GM21717 (cell line): Measurements from ENCODE around the gene AMN.
"Not testable (repeated sequence)": the region's sequence is repeated elsewhere in the genome, so short reads cannot be mapped to it uniquely, and the experiment has no call there.

Source experiments
- ATAC-seq: cut with Tn5 transposase; IDR thresholded peaks from one replicate; pipeline ENCODE4 v1.9.1; 2021; ENCODE audit warnings: mild to moderate bottlenecking, moderate library complexity; ENCODE audit not compliant: unreplicated experiment

Gene AMN

DNA sequence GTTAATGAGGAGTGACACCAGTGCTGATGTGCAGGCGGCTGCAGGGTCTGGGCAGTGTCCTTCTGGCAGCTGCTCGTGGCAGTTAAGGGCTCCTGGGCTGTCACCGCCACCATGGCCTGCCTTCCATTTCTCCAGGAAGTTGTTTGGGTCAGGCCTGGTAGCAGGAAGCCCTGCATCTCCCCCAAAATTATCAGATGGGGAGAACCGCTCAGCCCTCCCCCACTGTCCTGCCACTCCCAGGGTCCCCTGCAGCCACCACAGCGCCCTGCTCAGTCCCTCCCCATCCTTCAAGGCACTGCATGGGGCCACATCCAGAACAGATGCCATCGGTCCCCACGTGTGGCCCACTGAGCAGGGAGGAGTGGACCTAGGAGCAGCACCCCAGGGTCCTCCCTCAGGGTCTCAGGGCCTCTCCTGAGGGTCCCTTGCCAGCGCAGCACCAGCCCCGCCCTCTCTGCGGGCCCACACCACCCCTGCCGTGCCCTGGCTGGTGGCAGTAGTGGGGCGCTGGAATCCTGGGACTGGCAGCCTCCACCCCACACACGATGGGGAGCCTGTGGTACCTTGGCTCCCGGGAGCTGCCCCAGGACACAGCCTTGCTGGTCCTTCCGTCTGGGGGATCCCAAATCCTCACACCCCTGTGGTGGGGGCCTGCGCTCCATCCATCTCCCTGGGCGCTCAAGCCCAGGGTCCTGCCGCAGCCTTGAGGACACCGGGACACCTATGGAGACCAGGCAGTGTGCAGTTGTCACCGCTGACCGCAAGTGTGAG lies 10.3 kb upstream of the AMN start:
- ATAC-seq, result no peak

GRCh38 chr14:102913341-102914211 lies 8.9 kb upstream of the AMN start:
- no peak for ATAC-seq

GRCh38 chr14:102914474-102915291 lies 7.8 kb upstream of the AMN start:
- ATAC-seq, result no peak

- ATAC-seq, result no peak
Measured at GRCh38 chr14:102915292-102916110, 7.0 kb upstream of the AMN start.

DNA sequence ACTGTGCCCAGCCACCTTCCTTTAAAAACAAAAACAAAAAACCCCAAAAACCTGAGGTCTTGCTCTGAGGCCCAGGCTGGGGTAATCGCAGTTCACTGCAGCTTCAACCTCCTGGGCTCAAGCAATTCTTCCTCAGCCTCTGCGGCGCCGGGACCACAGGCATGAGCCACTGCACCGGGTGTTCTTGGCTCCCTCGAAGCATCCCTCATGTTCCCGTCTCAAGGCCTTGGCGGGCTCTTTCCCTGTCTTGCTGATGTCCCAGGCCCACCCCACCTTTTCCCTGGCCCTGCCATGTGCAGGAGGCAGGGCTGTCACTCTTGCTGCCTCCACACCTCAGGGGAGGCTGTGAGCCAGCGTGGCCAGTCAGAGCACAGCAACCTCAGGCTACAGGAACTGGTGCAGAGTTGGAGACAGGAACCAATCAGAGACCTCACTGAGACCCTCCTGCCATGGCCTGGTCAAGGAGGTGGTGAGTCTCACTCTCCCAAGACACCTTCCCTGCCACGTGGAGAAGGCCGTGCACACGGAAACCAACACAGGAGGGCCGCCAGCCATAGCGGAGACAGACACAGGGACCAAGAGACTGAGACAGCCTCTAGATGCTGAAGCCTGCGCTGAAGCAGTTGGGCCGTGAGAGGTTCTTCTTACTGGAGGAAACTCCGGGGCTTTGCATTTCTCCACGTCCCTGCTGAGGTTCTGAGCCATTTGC lies 6.0 kb upstream of the AMN start:
- ATAC-seq, result no peak

DNA sequence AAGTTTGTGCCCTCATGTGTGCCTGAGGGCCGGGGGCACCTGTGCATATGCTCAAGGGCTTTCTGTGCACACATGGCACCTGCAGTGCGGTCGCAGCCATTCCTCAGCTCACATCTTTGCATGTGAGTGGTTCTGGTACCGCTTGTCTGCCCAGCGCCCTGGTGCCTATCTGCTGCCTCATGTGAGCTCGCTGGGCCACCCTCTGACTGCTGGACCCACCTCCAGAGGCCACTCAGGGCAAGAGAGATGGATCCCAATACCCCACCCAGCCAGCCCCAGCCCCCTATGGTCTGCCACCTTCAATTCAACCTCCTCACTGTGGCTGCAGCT lies 5.4 kb upstream of the AMN start:
- ATAC-seq, result no peak

- ATAC-seq, result no peak
Measured at GRCh38 chr14:102917469-102918211, 4.8 kb upstream of the AMN start.

- ATAC-seq, result no peak
Measured at GRCh38 chr14:102918438-102918837, 4.0 kb upstream of the AMN start.

GRCh38 chr14:102920273-102920997 lies 2.0 kb upstream of the AMN start:
- ATAC-seq, result no peak

GRCh38 chr14:102920998-102921304 lies 1.5 kb upstream of the AMN start:
- ATAC-seq, result no peak

DNA sequence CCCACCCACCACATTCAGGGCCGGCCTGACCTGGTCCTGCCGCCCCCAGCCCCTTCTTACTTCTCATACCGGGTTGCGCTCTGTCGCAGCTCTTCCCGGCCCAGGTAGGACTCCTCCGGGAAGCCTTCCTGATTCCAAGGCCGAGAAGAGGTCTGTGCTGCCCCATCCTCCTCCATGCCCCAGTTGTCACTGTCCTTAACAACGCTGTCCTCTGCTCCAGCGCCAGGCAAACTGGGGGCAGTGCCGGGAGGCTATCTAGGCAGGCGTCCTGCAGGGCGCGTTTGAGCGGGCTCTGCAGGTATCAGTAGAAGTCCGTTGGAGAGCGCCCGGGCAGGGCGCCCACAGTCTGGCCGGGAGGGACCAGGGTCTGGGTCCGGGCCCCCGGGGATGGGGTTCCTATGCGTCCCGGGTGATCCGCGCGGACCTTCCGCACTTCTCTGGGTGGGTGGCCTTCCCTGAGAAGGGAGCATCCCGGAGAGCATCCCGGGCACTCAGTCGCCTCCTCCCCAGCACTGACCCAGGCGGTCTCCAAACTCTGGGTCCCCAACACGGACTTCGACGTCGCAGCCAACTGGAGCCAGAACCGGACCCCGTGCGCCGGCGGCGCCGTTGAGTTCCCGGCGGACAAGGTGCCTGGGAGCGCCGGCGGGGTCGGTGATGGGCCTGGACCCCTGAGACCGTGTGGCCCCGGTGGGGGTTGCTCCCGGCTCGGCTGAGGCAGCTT lies 900 bp downstream of the AMN start:
- ATAC-seq, result no peak

DNA sequence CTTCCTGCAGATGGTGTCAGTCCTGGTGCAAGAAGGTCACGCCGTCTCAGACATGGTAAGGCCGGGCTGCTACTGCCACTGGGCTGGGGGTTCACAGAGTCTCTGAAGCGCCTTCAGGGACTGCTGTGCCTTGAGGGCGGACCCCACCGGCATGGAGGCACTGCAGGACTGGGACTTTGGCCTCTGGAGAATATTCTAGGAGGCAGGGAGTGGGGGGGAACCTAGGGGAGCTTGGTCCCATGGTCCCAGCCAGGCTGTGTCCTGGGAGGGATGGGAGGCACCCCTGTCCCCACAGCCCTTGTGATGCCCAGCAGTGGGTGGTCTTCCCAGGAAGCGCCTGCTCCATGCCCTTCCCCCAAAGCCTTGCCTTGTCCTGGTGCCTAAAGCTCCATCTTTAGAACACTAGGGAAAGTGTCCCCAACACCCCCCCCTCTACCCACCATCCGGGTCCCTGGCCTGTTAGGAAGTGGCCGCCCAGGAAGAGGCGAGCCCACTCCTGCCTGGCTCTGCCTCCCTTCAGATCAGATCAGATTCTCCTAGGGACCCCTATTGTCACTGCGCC lies 1.5 kb downstream of the AMN start:
- ATAC-seq, result no peak

DNA sequence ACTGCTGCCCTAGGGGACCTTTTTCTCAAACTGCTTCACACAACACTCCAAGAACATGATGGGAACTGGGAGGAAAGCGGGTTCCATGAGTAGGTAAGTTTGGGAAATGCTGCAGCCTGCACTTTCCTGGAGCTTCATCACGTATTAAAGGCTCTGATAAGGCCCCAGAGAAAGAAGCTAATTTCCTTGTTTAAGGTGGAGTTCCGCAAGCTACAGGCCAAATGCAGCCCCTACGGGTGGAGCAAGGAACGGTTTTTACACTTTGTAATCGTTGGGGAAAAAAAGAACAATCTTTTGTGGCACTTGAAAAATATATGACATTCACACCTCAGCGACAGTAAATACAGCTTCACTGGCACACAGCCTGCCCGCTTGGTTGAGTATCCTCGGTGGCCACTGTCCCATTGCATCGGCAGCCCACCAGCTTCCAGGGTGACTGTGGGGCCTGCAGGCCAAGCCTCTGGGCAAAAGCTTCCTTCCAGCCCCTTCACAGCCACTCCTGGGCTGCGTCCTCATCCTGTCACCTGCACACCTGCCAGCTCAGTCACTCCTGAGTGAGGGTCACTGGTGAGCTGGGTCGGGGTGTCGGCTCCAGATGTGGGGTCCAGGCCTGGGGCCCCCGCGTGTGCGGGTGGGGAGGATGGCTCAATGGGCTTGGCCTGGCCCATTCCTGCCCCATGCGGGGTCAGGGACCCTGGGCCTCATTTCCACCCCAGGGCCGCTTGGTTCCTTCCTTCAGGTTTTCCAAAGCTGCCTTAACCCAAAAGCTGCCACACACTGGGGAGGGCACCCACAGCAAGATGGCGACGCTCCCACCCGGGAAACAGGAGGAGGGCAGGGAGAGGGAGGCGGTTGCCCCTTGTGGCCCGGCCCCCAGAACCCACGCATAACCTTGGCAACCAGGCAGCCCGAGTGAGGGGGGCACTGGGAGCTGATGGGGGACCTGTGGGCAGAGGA lies 2.4 kb downstream of the AMN start:
- ATAC-seq, result no peak

DNA sequence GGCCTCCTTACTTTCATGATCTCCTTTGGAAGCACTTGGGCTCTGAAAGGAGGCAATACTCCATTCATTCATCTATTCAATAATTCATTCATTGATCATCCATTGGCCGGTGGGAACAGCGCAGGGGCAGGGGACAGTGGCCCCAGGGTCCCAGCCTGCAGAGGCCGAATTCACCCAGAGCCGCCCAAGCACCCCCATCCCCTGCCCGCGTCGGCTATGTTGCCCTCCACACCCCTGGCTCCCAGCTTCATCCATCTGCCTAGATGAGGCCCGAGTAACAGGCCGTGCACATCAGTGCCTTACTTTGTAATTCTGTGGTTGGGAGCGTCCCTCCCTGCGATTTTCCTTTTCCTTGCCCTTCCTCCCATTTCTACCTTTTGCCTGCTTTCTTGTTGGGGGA lies 3.2 kb downstream of the AMN start:
- no peak for ATAC-seq

DNA sequence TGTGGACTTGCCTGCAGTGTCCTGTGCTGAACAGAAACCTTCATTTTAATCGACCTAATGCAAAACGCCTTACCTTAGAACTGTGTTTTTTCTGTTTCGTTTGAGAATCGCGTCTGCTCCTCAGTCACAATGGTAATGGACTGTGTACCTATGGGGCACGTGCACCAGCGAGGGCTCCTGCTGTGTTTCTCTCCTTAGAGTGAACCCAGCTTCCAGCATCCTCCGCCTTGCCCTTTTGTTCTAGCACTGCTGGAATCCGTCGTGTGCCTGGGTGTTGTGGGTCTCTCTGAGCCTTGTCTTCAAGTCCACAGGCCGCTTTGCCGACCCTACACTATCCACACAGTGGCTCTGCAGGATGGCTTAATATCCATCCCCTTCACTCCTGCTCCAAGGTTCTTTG lies 3.6 kb downstream of the AMN start:
- ATAC-seq, result no peak

- not testable (repeated sequence) for ATAC-seq
Measured at GRCh38 chr14:102926840-102927239, 4.4 kb downstream of the AMN start.
